HG03095 (cell line): ENCODE data around the gene IMMP2L.

ENCODE experiments used
- ATAC-seq: cut with Tn5 transposase; IDR thresholded peaks from one replicate; pipeline ENCODE4 v1.9.1; 2021; ENCODE audit warnings: moderate library complexity; ENCODE audit not compliant: unreplicated experiment

The IMMP2L gene

DNA sequence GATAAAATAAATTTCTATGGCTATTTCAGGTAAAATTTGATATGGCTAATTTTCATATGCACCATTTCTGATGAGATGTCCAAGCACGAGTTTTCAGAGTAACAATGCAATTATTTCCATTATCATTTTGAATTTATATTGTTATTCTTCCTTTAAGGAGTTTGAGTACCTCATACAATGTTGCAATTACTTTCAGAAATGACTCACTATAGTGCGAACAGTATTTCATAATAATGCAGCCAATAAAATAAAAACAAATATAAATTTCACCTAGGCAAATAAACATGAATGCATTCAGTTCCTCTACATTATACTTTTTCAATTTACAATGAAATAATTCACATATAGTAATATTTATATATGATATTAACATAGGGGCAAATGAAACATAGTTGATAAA lies 550.1 kb downstream of the IMMP2L start:
- no peak for ATAC-seq

DNA sequence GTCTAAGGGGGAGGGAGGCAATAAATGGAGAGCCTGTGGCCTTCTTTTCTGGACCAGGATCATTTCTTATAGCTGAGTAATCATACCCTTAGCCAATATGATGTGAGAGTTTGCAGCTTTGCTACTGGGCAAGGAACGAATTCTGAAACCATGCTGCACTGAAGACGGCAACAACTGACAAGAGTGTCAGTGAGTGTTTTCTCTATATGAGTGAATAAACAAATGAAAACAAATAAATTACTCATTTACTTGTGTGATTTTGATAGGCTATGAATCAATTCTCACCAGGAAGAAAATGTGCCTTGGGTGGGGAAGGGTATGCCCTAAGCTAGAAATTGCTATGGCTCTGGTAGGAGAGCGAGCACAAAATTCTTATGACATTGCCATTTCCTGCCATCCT lies 550.8 kb downstream of the IMMP2L start:
- ATAC-seq, result no peak

DNA sequence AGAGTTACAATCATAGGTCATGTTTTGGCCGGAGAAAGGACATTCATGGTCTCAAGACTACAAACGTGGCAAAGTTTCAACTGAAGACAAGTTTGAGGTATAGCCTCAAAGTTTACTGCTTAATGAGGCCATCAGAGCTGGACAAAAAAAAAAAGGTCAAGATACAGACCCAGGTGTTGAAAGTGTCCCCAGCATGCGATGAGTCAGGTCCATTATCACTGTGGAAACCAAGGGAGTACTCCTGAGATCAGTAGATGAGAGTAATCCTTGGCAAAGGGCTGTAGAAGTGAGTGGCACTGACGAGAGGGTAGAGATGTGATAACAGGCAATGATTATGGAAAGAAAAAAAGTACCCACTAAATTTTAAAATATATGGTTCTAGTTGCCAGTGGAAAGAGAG lies 551.5 kb downstream of the IMMP2L start:
- no peak for ATAC-seq

DNA sequence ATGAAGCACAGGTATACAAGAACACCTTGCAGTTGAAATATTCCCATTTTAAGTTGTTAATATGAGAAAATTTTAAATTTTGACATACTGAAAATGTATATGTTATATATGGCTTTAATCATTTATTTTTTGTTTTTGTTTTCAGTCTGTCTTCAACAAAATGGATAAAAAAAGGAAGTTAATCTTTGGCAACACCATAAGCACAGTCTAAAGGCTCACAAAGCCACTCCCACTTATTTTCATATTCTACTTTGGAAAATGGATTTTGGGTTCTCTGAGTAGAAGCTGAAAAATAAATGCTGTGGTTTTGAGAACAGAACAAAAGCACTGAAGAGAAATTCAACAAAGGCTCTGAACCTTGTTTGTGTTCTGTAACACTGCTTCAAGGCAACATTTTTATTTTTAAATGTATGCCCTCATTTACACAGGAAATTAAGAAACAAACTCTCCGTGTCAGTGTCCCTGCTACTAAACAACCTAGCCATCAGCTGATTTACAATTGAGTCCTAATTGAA lies 552.7 kb downstream of the IMMP2L start:
- ATAC-seq, result no peak

DNA sequence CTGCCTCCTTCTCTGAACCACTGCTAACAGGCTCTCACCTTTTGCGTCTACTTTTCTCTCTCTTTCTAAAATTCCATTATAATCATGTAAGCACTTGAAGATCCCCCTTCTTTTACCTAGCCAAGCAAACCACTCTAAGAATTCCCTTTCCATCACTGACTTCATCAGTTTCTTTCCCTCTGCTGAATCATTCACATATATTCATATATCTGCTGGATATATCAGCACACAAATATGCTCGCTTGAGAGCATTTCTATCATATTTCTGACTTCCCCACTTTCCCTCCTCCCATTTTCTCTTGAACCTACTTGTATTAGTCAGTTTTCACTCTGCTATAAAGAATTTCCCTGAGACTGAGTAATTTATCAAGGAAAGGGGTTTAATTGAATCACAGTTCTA lies 555.6 kb downstream of the IMMP2L start:
- no peak for ATAC-seq

DNA sequence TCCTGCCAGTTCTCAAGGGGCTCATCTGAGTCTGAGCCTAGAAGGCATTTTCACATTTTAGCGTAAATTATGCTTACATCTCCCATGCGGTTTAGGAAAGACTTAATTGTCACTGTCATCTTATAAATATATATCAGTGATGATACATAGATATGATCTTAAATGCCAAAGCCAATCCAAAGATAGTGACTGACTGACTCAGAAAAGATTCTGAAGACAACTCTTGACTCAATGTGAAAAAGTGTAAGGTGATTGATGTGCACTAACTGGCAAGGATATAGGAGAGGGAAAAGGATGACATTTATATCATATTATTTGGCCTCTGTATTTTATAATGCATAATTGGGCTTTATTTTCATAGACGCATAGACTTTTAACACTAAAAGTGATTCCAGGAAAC lies 556.3 kb downstream of the IMMP2L start:
- ATAC-seq, result no peak

DNA sequence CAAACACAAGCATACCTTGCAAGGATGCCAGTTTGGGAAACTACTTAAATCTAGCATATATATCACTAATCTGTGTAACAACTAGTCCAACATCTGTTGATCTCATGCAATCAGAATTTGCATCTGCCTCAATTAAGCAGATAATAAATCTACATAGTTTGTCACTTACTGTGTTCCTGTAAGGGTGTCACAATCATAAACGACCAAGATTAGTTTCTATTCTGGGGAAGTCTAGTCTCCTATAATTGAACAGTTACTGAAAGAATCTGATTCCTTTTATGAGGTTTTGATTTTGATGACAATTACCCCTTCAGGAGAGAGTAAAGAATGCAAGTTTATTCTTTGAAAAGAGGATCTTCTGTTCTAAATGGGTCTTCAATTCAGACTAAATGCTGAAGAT lies 556.8 kb downstream of the IMMP2L start:
- ATAC-seq, result no peak

DNA sequence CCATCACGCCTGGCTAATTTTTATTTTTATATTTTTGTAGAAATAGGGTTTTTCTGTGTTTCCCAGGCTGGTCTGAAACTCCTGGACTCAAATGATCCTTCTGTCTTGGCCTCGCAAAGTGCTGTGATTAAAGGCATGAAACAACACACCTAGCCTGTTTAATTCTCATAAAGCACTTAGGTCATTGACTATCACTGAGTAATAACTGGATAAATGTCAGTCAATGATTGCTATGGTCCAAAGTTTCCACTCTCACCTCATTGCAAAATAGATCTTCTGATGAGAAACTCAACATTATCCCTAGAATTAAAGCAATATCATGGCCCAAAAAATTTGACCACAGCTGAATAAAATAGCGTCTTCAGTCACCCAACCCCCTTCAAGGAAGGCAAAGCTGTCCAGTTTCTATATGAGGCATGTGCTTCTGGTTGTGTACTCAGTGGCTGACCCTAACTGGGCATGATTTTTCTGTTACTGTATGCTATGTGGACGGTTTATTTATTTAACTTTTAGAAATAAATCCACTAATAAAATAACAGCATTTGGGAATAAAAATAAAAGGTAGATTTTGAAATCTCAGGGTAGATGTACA lies 557.9 kb downstream of the IMMP2L start:
- no peak for ATAC-seq

DNA sequence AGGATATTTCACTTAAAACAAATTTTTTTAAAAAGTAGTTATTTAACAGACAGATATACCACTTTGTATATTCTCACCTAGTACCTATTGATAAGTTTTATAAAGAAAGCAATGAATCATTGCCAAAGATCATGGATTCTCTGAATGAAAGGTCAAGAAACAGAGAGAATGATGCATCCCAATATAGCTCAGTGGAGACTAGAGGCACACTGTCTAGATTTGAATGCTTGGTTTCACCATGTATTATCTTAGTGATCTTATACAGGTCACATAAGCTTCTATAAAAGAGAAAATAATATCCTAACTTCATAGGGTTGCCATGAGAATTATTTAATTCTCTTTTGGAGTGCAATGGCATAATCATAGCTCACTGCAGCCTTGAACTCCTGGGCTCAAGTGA lies 558.4 kb downstream of the IMMP2L start:
- no peak for ATAC-seq

DNA sequence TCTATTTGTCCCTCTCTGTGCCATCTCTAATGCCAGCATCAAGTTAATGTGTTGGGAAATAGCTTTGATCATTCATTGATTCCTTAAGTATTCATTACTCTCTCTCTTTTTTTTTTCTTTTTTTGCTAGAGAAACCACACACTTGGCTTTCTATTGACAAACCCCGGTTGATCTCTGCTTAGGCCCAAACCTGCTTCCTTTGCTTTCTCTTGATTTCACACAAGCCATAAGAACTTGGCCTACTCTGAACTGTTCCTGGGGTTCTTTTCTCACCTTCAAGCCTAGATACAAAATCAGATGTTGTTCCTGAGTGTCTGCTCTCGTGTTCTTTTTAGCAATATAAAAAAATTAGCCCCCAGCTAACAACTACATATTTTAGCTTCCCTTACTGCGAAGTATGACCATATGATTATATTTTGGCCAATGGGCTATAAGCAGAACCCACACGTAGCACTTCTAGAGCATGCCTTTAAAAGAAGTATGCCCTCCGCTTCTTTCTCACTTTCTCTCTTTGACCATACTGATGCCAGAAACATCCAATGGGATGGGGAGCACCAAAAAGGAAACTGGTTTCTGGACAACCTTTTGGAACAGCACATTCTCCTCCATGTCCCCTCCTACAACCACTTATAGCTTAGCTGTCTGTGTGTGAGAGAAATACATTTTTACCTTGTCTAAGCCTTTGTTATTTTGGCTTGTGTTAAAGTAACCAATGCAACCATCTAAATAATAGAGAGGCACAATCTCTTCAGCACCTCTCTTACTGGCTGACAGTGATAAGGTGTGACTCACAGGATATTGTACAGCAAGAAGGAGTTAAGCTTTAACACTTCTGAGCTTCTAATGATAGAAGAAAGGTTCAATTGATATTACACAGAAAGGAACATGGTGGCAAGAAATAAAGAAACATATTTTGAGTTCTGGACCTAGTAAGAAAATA lies 568.0 kb downstream of the IMMP2L start:
- no peak for ATAC-seq

DNA sequence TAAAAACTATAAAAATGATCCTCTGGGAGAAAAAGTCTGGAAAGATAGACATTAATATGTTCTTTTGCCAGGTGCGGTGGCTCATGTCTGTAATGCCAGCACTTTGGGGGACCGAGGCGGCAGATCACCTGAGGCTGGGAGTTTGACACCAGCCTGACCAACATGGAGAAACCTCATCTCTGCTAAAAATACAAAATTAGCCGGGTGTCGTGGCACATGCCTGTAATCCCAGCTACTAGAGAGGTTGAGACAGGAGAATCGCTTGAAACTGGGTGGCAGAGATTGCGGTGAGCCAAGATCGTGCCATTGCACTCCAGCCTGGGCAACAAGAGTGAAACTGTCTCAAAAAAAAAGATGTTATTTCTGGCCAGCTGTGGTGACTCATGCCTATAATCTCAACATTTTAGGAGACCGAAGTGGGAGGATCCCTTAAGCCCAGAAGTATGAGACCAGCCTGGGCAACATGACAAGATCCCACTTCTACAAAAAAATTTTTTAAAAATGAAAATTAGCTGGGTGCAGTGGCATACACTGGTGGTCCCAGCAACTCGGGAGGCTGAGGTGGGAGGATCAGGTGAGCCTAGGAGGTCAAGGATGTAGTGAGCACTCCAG lies 573.3 kb downstream of the IMMP2L start:
- no peak for ATAC-seq

DNA sequence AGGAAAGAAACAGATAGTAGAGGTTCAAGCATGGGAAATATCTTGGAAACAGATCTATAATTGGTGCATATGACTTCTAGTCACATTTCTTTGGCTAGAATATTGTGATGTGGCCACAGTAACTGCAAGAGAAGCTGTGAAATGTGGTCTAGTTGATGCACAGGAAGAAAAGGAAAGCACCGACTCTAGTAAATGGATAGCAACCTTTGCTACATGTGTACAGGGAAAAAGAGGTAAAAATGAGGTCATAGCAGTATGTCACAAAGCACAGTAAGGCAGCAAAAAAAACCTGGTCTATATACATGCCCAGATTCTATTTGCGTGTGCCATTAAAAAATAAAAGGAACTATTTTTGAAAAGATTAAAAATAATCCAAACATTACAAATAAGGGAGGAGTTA lies 573.9 kb downstream of the IMMP2L start:
- ATAC-seq, result no peak

DNA sequence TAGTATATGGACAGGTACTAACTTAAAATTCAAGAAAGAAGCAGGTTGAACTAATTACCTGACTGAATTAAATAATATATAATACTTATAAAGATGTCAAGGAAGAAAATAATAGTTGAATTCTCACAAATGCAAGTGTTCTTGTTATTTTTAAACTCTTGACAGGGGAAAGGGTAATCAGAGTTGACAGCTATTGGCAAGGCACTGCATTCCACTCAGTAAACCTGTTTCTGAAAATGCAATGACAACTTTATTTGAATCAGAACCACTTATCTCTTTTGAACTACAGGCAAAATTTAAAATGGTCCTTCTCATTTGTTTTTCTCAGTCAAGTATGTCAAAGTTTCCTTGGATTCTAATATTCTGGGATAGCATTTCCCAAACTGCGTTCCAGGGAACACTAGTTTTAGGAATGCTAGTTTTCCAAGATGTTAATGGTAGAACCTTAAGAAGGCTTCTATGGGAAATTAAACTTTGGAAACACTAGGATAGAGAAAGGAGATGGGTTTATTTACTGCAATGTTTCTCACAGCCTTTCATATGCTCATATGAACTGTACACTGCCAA lies 575.1 kb downstream of the IMMP2L start:
- no peak for ATAC-seq

DNA sequence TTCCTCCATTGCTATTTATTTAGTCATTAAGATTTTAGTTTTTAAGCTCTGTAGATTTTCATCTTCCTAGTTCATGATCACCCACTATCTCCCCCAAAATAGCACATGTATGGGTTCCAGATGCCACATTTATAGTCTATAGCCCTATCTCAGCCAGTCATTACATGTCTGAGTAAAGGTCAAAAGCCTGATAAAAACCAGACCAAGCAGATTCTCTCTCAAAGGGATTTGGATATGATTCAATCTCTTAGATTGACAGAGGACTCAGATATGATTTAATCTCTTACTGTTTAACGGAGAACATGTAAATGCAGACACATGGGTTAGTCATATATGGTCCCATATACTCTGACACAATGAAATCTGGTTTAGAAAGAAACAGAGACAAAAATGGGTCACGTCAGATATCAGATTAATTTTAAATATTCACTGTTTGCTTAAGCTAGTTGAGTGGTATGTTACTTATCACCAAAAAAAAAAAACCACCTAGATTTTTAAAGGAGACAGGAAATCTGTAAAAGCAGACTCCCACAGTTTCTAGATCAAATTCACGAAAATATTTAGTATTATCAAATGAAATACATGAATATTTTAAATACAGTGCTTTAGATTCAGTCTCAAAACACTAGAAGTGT lies 578.4 kb downstream of the IMMP2L start:
- no peak for ATAC-seq

DNA sequence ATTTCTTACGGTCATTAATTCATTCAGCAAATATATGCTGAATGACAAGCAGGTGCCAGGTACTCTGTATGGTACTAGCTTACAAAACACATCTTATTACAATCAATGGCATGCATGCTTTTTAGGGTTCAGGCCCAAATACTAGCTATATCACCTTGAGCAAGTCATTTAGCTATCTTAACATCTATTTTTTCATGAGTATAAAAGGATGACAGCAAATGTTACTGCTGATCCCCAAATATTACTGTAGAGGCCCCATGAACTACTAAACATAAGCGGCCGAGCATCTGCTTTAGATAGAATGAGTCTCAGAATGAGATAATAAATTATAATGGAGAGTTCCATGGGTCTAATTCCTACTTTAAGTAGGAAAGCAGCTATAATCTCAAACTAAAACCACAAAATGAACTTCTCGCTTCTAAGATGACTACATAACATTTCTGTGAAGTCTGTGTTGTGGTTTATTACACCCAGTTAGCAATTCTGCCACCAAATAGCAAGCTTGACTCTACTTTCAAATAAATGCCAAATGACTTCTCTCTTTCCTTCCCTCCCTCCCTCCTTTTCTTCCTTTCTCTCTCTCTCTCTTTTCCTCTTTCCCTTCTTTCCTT lies 585.1 kb downstream of the IMMP2L start:
- no peak for ATAC-seq

DNA sequence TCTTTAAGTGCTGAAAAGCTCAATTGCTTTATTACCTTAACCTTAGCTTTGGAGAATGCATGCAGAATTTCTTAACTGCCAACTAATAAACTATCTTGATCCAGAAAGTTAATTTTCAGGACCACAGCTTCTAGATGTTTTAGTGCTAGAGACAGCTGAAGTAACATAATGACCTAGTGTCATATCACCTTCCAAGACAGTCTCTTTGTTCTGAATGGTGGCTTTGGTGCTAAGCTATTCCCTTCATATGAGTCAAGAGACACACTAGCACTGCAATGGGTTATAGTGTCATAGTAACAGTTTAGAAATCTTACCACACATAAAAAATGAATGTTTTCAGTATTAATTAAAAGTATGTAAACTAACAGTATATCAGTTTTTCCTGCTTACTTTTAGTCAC lies 586.8 kb downstream of the IMMP2L start:
- ATAC-seq, result no peak

DNA sequence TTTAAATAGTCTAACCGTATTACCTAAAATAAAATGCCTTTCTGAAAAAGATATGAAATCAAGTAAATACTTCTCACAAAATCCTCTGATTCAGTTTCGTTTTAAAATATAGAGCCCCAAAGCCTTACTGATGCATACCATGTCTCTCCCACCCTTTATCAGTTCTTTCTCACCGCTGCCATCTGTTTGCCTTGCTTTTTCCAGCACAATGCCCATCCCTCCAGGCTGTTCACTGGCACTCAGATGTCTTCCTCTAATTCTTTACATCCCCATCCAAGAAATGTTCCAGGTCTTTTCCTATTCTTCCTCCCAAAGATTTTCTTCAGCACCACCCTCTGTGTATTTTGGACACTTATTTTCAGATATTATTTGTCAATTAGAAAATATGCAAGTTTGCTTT lies 587.9 kb downstream of the IMMP2L start:
- ATAC-seq, result no peak

DNA sequence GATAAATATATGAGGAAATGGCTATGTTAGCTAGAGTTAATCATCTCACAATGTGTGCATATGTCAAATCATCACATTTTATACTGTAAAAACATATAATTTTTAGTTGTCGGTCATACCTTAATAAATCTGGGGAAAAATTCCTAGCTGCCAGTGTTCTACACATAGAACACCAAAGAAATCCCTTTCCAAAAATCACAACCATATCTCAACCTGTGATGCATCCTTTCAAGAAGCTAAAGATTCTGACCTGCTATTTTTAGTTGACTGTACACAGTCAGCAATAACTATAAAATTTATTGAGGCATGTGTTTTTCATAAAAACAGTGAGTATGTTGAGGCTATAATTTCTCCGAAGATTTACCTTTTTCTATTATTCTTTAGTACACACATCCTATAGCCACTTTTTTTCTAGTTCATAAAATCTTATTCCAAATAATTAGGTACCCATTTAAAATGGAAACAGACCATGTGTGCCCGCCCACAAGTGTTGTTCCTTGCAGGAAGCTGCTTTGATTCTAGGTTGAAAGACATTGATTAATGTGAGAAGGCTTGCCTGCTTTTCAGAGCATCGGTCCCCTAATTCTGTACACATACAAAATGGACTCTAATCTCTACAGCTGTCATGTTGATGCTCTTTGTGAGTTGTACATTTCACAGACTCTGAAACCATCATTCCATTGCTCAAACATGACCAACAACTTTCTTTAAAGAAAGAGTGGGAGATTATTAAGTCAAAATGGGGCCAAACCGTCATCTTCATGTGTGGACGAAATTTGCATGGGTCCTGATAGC lies 588.9 kb downstream of the IMMP2L start:
- no peak for ATAC-seq

DNA sequence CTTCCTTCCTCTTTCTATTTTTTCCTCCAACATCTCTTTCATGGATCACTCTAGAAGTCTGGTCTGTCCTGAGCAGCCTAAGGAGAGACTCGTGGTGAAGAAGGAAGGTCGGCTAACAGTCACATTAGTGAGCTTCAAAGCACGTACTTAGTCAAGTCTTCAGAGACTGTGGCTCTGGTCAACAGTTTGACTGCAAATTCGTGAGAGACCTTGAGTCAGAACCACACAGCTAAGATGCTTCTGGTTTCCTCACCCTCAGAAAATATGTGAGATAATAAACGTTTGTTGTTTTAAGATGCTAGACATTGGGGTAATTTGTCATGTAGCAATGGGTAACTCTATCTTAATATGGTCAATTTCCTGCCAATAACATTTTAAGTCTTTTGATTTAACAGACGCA lies 597.5 kb downstream of the IMMP2L start:
- no peak for ATAC-seq

DNA sequence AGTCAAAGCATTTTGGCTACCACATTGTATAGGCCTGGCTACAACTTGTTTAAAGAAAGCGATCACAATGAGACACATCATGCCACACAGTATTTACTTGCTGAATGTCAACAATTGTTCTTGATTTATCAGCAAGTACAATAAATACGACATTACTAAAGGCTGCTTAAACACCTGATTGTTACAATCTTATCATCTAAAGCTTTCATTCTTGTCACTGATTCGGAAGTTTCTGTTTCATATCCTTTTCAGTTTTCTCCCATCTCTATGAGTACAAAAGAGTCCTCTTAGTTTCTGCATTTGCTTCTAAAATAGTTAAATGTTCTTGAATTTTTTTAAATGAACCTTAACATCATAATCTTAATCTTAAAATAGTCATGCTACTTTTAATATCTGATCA lies 599.5 kb downstream of the IMMP2L start:
- ATAC-seq, result no peak
